K562 (cell line): ENCODE data around the gene HDGFL2. TPM values are rescaled to one million over a fixed set of nuclear protein-coding genes. Genes with fewer than 3 reads are reported as not detected.

Source experiments
- ATAC-seq: fragments of 200-7000 bp; cut with Tn5 transposase; 3 replicates; pipeline ENCODE4 v1.9.1; 2020; ENCODE audit warnings: moderate library complexity
- BruUV-seq: library from RNA; stranded (reverse); fragments of 400-500 nt; replicated peaks from 2 replicates; lab custom pipeline; 2021; lab: Mats Ljungman, UMichigan
- CTCF ChIA-PET: fragments of 300-600 bp; formaldehyde crosslinking; extraction: SDS; loops from one replicate; lab custom pipeline; 2021; ENCODE audit warnings: low intra/inter-chr PET ratio; lab: Yijun Ruan, JAX
- POLR2A ChIA-PET: fragments of 300-600, 350-650 bp; sonication (Branson Sonifier 250); formaldehyde crosslinking; extraction: SDS; loops from one replicate; lab custom pipeline; 2021; ENCODE audit warnings: antibody characterized with exemption, inconsistent platforms; lab: Yijun Ruan, JAX
- DNase-seq, 4 experiments: peaks; one replicate each; pipeline versions ENCODE4 v3.0.0 to v3.0.0-alpha.2; 2011 to 2018; ENCODE audit warnings: low spot score in 3 of 4, mixed read lengths in 3 of 4; ENCODE audit errors: extremely low read depth in 1 of 4
- FAIRE-seq: peaks from 2 replicates; lab custom pipeline; 2011; peaks lifted over from hg19 to GRCh38; lab: Jason Lieb, UNC
- H2AFZ ChIP-seq: 2 replicates; pipeline ENCODE4 v1.6.0; 2011; ENCODE audit warnings: low read depth, low read length, control low read depth, inconsistent platforms
- H3K27ac ChIP-seq: fragments of 200-600 bp; 3 replicates; pipeline ENCODE4 v1.8.0; 2011; ENCODE audit warnings: low read depth, mild to moderate bottlenecking, control low read depth, inconsistent platforms, low read length, moderate library complexity, mixed read lengths; ENCODE audit errors: extremely low read depth
- H3K27me3 ChIP-seq, 2 experiments: fragments of 300-600 bp in 1 of 2; 2 replicates in 1 of 2; 3 replicates in 1 of 2; pipeline versions ENCODE4 v1.6.0 to v1.8.0; 2011; ENCODE audit warnings: inconsistent platforms in 2 of 2, low read length in 2 of 2, mild to moderate bottlenecking in 1 of 2, mixed read lengths in 1 of 2, moderate library complexity in 1 of 2; ENCODE audit not compliant: control insufficient read depth in 2 of 2, insufficient read depth in 2 of 2
- H3K36me3 ChIP-seq: fragments of 300-600 bp; 3 replicates; pipeline ENCODE4 v1.8.0; 2011; ENCODE audit warnings: mild to moderate bottlenecking, low read length, inconsistent platforms; ENCODE audit not compliant: control insufficient read depth, insufficient read depth
- H3K4me1 ChIP-seq, 2 experiments: fragments of 200-600 bp in 1 of 2; replicated peaks in 1 of 2; 2 replicates in 1 of 2; 3 replicates in 1 of 2; pipeline versions ENCODE4 v1.5.1 to v1.8.0; 2011; ENCODE audit warnings: inconsistent platforms in 2 of 2, low read length in 2 of 2, mild to moderate bottlenecking in 1 of 2, mixed read lengths in 1 of 2, moderate library complexity in 1 of 2; ENCODE audit not compliant: control insufficient read depth in 2 of 2, insufficient read depth in 2 of 2
- H3K4me2 ChIP-seq: 2 replicates; pipeline ENCODE4 v1.6.1; 2011; ENCODE audit warnings: low read length, control low read depth, inconsistent platforms, mixed read lengths; ENCODE audit not compliant: insufficient read depth
- H3K4me3 ChIP-seq: fragments of 200-600 bp; sonication (generic), shearing (Covaris generic); 2 replicates; pipeline ENCODE4 v1.5.1; 2016; ENCODE audit warnings: control low read depth, inconsistent platforms
- H3K79me2 ChIP-seq: fragments of 200-600 bp; 3 replicates; pipeline ENCODE4 v1.8.0; 2011; ENCODE audit warnings: low read length, inconsistent platforms; ENCODE audit not compliant: control insufficient read depth, insufficient read depth
- H3K9ac ChIP-seq, 2 experiments: 2 replicates each; pipeline versions ENCODE4 v1.6.0 to v1.6.1; 2011; ENCODE audit warnings: low read depth in 2 of 2, low read length in 2 of 2, control low read depth in 1 of 2, inconsistent platforms in 1 of 2, mild to moderate bottlenecking in 1 of 2, mixed read lengths in 1 of 2; ENCODE audit not compliant: insufficient read depth in 1 of 2
- H3K9me1 ChIP-seq: one replicate; pipeline ENCODE4 v1.6.0; 2011; ENCODE audit warnings: inconsistent platforms, mild to moderate bottlenecking, low read length, moderate library complexity; ENCODE audit not compliant: control insufficient read depth, insufficient read depth
- H3K9me3 ChIP-seq: replicated peaks from 2 replicates; pipeline ENCODE4 v1.5.1; 2011; ENCODE audit warnings: low read depth, low read length, inconsistent platforms; ENCODE audit not compliant: control insufficient read depth, insufficient read depth
- H4K20me1 ChIP-seq: replicated peaks from 2 replicates; pipeline ENCODE4 v1.6.1; 2011; ENCODE audit warnings: low read length, inconsistent platforms, mixed read lengths; ENCODE audit not compliant: control insufficient read depth, insufficient read depth
- OTX1 ChIP-seq: fragments of 450-650 bp; formaldehyde crosslinking; IDR thresholded peaks from 2 replicates; pipeline ENCODE4 v1.4.0; 2022; ENCODE audit warnings: mild to moderate bottlenecking
- ZKSCAN8 ChIP-seq: fragments of 200-800 bp; sonication (Bioruptor generic); IDR thresholded peaks from 2 replicates; pipeline ENCODE4 v1.6.1; 2016; ENCODE audit warnings: missing genetic modification characterization, missing compliant biosample characterization
- WGBS: fragments of 100-300 bp; shearing (Covaris generic); methylation state at CpG from one replicate; pipeline ENCODE4 v1.1.6; 2016; ENCODE audit warnings: low coverage, mixed read lengths; ENCODE audit not compliant: insufficient coverage; ENCODE audit errors: missing lambda C conversion rate; 5-methylcytosine and 5-hydroxymethylcytosine counted together
- in situ Hi-C: fragments of 300-500 bp; cut with MboI; formaldehyde crosslinking; loops from 4 replicates; pipeline ENCODE4 v1.15.0; 2018; ENCODE audit warnings: inconsistent platforms, mixed read lengths
- intact Hi-C: fragments of 100-400 bp; cut with micrococcal nuclease; formaldehyde crosslinking; loops from 2 replicates; pipeline ENCODE4 v1.14.2; 2022
- polyA plus RNA-seq, 8 experiments: library from polyadenylated mRNA; depleted of rRNA in 4 of 8; stranded (reverse) in 5 of 8; unstranded in 3 of 8; fragments of >200 nt; fragmentation: Nextera tagmentation in 2 of 8; fragmentation: Illumina TruSeq in 1 of 8; extraction: Ambion mirVana in 2 of 8; extraction: Trizol in 1 of 8; gene quantifications; 2 replicates each; pipeline versions ENCODE4 v1.2.1 to v1.2.3, GENCODE V29; 2011 to 2014; ENCODE audit warnings: inconsistent platforms in 1 of 8, missing spikeins in 1 of 8
- total RNA-seq, 7 experiments: library from RNA; depleted of rRNA in 6 of 7; stranded (reverse); fragments of >200 nt in 6 of 7; fragmentation: Illumina TruSeq in 2 of 7; extraction: Trizol in 2 of 7; gene quantifications; 2 replicates each; pipeline versions ENCODE4 v1.2.1 to v1.2.3, GENCODE V29; 2011 to 2021; ENCODE audit warnings: low replicate concordance in 1 of 7
- TF ChIP-seq, protein P1 (sequence below), 2 experiments: fragments of 450-650 bp in 1 of 2; sonication (generic) in 1 of 2; formaldehyde crosslinking in 1 of 2; IDR thresholded peaks in 1 of 2; conservative IDR thresholded peaks in 1 of 2; 2 replicates each; pipeline versions ENCODE4 v1.6.1 to v1.8.1; 2016 to 2023; ENCODE audit warnings: mild to moderate bottlenecking in 2 of 2, moderate library complexity in 2 of 2, inconsistent platforms in 1 of 2, missing genetic modification reagents in 1 of 2
- TF ChIP-seq, protein P2 (sequence below): sonication (generic); formaldehyde crosslinking; IDR thresholded peaks from 2 replicates; pipeline ENCODE4 v1.8.1; 2023; ENCODE audit warnings: mild to moderate bottlenecking, missing genetic modification reagents

The HDGFL2 gene
- total and polyA plus RNA-seq, 9 of the 15 experiments (the other 6 are each of a cell fraction or from before 2014, with no cell fraction given), result 0.13 to 61.7 (median 16.0) TPM

GRCh38 chr19:4525563-4526002, 53.5 kb downstream of the HDGFL2 start:
- ATAC-seq (no peak), DNase-seq (no peak), FAIRE-seq (no peak)
- Histone ChIP-seq H3K36me3 (no peaks in the 10 kb centered on the region), H3K27me3 (no peaks in the 10 kb centered on the region; a peak in 1 of 5 replicates), H3K27ac (no peak overlapping the region), H3K79me2 (no peaks in the 10 kb centered on the region), H2AFZ (no peak overlapping the region), H3K4me1 (peaks cover 0 to 40% of the 10 kb centered on the region in 2 experiments; a peak in 4 of 5 replicates), H4K20me1 (0 out of 2 replicates have a peak, but pooled peaks cover 3% of the 10 kb centered on the region), H3K9me1 (no peaks in the 10 kb centered on the region), H3K4me2 (no peak overlapping the region), H3K9ac (peak overlapping the region in 1 of 2 experiments; percentile 55; a peak in 2 of 4 replicates), H3K4me3 (no peak overlapping the region), H3K9me3 (no peaks in the 10 kb centered on the region)
- intact Hi-C loops (loop anchor here (1.0 kb wide), 1 partner anchor 258 kb away; no protein-coding TSS in a partner anchor), in situ Hi-C loops (no loop called here)
- ChIA-PET POLR2A (interaction anchor here (0.5 to 1.0 kb wide), 6 partner anchors 9 to 275 kb away, joined by 3 to 5 read pairs (median 3); partner anchors contain the start of gene FEM1A), CTCF (interaction anchor here (0.7 to 1.4 kb wide), 2 partner anchors 257 to 259 kb away, joined by 5 to 12 read pairs; no protein-coding TSS in a partner anchor)
- TF ChIP-seq, protein P1, sequence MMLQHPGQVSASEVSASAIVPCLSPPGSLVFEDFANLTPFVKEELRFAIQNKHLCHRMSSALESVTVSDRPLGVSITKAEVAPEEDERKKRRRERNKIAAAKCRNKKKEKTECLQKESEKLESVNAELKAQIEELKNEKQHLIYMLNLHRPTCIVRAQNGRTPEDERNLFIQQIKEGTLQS (IDR thresholded peaks at IDR 0.05), result no peak
- TF ChIP-seq, protein P1 (CRISPR knock-in tag; conservative IDR thresholded peaks at IDR 0.05), result no peak
- TF ChIP-seq ZKSCAN8 (CRISPR knock-in tag) (peak; percentile 69; the same call in 1 of the 2 replicates), OTX1 (CRISPR knock-in tag) (no peak)
- TF ChIP-seq, protein P2, sequence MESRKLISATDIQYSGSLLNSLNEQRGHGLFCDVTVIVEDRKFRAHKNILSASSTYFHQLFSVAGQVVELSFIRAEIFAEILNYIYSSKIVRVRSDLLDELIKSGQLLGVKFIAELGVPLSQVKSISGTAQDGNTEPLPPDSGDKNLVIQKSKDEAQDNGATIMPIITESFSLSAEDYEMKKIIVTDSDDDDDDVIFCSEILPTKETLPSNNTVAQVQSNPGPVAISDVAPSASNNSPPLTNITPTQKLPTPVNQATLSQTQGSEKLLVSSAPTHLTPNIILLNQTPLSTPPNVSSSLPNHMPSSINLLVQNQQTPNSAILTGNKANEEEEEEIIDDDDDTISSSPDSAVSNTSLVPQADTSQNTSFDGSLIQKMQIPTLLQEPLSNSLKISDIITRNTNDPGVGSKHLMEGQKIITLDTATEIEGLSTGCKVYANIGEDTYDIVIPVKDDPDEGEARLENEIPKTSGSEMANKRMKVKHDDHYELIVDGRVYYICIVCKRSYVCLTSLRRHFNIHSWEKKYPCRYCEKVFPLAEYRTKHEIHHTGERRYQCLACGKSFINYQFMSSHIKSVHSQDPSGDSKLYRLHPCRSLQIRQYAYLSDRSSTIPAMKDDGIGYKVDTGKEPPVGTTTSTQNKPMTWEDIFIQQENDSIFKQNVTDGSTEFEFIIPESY, result peak; percentile 90
- WGBS, result 39% methylated on average over 23 of the region's 23 CpGs
- no TSS peak for BruUV-seq
